ENCODE data around the gene PRM2.

The PRM2 gene

DNA sequence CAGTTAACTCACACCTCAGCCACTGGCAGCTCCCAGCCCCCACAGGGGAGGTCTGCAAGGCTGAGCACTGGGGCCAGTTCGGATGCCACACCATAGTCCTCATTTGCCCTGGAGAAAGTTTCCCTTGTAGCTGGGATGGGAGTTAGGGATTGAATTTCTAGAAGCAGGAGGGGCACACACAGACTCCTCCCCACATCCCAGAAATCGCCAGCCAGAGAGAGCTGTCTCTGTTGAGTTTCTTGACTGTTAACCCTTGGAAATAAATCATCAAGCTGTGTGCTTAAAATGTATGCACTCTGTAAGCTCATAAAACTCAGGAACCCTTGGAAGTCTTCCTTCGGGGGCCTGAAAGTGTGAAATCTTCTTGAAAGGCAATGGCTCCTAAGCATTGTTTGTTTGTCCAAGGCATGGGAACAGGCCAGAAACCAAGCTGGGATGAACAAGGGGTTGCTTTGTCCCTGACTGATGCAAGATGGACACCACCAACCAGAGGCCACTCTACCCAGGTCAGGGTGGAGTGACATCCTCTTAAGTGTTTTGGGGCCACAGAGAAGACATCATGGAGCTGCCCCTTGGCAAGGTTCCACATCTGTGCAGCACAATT is 2.5 kb downstream of the PRM2 start (continued):
- TF ChIP-seq SALL2 (tag by site-specific recombination; IDR thresholded peaks at IDR 0.05; ENCODE audit: borderline replicate concordance) (no peak), FEZF1 (tag by site-specific recombination; IDR thresholded peaks at IDR 0.05) (no peak), ZNF221 (tag by site-specific recombination; IDR thresholded peaks at IDR 0.05; ENCODE audit: borderline replicate concordance) (no peak), BCL6B (tag by site-specific recombination; IDR thresholded peaks at IDR 0.05) (no peak), ZNF626 (tag by site-specific recombination; IDR thresholded peaks at IDR 0.05) (no peak), WT1 (tag by site-specific recombination; IDR thresholded peaks at IDR 0.05) (peak; percentile 58; the same call in 1 of the 2 replicates), ZNF660 (tag by site-specific recombination; IDR thresholded peaks at IDR 0.05) (no peak), KLF1 (tag by site-specific recombination; IDR thresholded peaks at IDR 0.05) (no peak), AEBP2 (tag by site-specific recombination; IDR thresholded peaks at IDR 0.05; ENCODE audit: borderline replicate concordance) (no peak)

GRCh38 chr16:11272921-11273720 is 3.2 kb downstream of the PRM2 start, which contains the start of gene PRM3:
Gene PRM3, minus strand, starts transcription at chr16:11273629. Its CDS starts 34 bp downstream, at chr16:11273595.
- H3K4me1 ChIP-seq (ENCODE audit: control insufficient read depth, insufficient read depth, low read length), result peaks cover 5% of the 10 kb centered on the region
- 0 out of 2 replicates have a peak, but pooled peaks have one; percentile 40 for TF ChIP-seq ZNF398 (tag by site-specific recombination; IDR thresholded peaks at IDR 0.05)
- TF ChIP-seq, protein P1, sequence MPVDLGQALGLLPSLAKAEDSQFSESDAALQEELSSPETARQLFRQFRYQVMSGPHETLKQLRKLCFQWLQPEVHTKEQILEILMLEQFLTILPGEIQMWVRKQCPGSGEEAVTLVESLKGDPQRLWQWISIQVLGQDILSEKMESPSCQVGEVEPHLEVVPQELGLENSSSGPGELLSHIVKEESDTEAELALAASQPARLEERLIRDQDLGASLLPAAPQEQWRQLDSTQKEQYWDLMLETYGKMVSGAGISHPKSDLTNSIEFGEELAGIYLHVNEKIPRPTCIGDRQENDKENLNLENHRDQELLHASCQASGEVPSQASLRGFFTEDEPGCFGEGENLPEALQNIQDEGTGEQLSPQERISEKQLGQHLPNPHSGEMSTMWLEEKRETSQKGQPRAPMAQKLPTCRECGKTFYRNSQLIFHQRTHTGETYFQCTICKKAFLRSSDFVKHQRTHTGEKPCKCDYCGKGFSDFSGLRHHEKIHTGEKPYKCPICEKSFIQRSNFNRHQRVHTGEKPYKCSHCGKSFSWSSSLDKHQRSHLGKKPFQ (tag by site-specific recombination; IDR thresholded peaks at IDR 0.05), result no peak
- TF ChIP-seq ZNF175 (tag by site-specific recombination; IDR thresholded peaks at IDR 0.05), result no peak
- TF ChIP-seq, protein P2, sequence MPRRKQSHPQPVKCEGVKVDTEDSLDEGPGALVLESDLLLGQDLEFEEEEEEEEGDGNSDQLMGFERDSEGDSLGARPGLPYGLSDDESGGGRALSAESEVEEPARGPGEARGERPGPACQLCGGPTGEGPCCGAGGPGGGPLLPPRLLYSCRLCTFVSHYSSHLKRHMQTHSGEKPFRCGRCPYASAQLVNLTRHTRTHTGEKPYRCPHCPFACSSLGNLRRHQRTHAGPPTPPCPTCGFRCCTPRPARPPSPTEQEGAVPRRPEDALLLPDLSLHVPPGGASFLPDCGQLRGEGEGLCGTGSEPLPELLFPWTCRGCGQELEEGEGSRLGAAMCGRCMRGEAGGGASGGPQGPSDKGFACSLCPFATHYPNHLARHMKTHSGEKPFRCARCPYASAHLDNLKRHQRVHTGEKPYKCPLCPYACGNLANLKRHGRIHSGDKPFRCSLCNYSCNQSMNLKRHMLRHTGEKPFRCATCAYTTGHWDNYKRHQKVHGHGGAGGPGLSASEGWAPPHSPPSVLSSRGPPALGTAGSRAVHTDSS (tag by site-specific recombination; IDR thresholded peaks at IDR 0.05), result peak; percentile 73
- peak; percentile 54 for TF ChIP-seq ZFHX2 (tag by site-specific recombination; conservative IDR thresholded peaks at IDR 0.05)
- H3K4me3 ChIP-seq (ENCODE audit: low read depth, low read length), result no peak within 1 kb of the TSS
- ChIA-PET POLR2A (interaction anchor here (2.6 kb wide), 1 partner anchor 17 kb away, joined by 10 read pairs; the partner anchor contains the start of gene SOCS1), CTCF (interaction anchor here (1.1 to 1.3 kb wide), 2 partner anchors 16 to 17 kb away, joined by 6 to 9 read pairs; partner anchors contain the start of gene SOCS1)
- H3K27ac ChIP-seq (ENCODE audit: extremely low read depth, low read depth, low read length), result peak within 1 kb of the TSS; percentile 45; the same call in 1 of the 2 replicates
- no peaks in the 10 kb centered on the region for H3K36me3 ChIP-seq (ENCODE audit: control insufficient read depth in 2 of 2, insufficient read depth in 1 of 2, low read length in 2 of 2)
- no peaks in the 10 kb centered on the region for H3K9me3 ChIP-seq (ENCODE audit: control insufficient read depth, insufficient read depth, low read depth, low read length)

Measured in HEK293 (cell line).